Uterus (tissue), 2 donors: ENCODE results near the gene LYRM9.

Source experiments
- POLR2A ChIP-seq, 2 donors: fragments of 450-650 bp; IDR thresholded peaks; one replicate each; pipeline ENCODE4 v1.6.1; 2016; ENCODE audit warnings: antibody characterized with exemption in 2 of 2, mild to moderate bottlenecking in 1 of 2, moderate library complexity in 1 of 2
- TF ChIP-seq, protein P1 (sequence below), 4 experiments: fragments of 200-600 bp in 2 of 4; fragments of 450-650 bp in 2 of 4; sonication (generic) in 2 of 4; IDR thresholded peaks; one replicate each; pipeline ENCODE4 v1.5.1; 2016 to 2019; ENCODE audit warnings: antibody characterized with exemption in 4 of 4, mild to moderate bottlenecking in 2 of 4, moderate library complexity in 1 of 4

- no peak for TF ChIP-seq POLR2A (IDR thresholded peaks at IDR 0.05)
- TF ChIP-seq, protein P1, sequence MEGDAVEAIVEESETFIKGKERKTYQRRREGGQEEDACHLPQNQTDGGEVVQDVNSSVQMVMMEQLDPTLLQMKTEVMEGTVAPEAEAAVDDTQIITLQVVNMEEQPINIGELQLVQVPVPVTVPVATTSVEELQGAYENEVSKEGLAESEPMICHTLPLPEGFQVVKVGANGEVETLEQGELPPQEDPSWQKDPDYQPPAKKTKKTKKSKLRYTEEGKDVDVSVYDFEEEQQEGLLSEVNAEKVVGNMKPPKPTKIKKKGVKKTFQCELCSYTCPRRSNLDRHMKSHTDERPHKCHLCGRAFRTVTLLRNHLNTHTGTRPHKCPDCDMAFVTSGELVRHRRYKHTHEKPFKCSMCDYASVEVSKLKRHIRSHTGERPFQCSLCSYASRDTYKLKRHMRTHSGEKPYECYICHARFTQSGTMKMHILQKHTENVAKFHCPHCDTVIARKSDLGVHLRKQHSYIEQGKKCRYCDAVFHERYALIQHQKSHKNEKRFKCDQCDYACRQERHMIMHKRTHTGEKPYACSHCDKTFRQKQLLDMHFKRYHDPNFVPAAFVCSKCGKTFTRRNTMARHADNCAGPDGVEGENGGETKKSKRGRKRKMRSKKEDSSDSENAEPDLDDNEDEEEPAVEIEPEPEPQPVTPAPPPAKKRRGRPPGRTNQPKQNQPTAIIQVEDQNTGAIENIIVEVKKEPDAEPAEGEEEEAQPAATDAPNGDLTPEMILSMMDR (IDR thresholded peaks at IDR 0.05), result no peak
Observed at GRCh38 chr17:27873211-27873610, 20.0 kb downstream of the LYRM9 start.
